Nephron (organoid): Measurements from ENCODE around the gene MAD1L1.
"Not testable (repeated sequence)": the region's sequence is repeated elsewhere in the genome, so short reads cannot be mapped to it uniquely, and the experiment has no call there.

Experiments used
- H3K27ac Mint-ChIP-seq, 3 experiments: 2 replicates each; pipeline ENCODE4 v1.8.0; 2020; ENCODE audit warnings: mixed read lengths in 3 of 3, mild to moderate bottlenecking in 2 of 3, moderate library complexity in 1 of 3
- H3K27me3 Mint-ChIP-seq: 2 replicates; pipeline ENCODE4 v1.8.0; 2021; ENCODE audit warnings: low read depth, mild to moderate bottlenecking, moderate library complexity, mixed read lengths
- H3K36me3 Mint-ChIP-seq: 2 replicates; pipeline ENCODE4 v1.8.0; 2020; ENCODE audit warnings: low read depth, mixed read lengths
- H3K4me1 Mint-ChIP-seq: 2 replicates; pipeline ENCODE4 v1.8.0; 2020; ENCODE audit warnings: mixed read lengths
- H3K4me3 Mint-ChIP-seq, 3 experiments: 2 replicates each; pipeline ENCODE4 v1.8.0; 2020; ENCODE audit warnings: mild to moderate bottlenecking in 3 of 3, mixed read lengths in 3 of 3, moderate library complexity in 2 of 3
- H3K9me3 Mint-ChIP-seq: 2 replicates; pipeline ENCODE4 v1.8.0; 2020; ENCODE audit warnings: mixed read lengths
- TF ChIP-seq, protein P1 (sequence below), 3 experiments: fragments of 200-600 bp; sonication (generic); IDR thresholded peaks; one replicate each; pipeline ENCODE4 v1.5.0; 2021; ENCODE audit warnings: antibody characterized with exemption in 3 of 3; ENCODE audit not compliant: unreplicated experiment in 3 of 3

Gene MAD1L1

DNA sequence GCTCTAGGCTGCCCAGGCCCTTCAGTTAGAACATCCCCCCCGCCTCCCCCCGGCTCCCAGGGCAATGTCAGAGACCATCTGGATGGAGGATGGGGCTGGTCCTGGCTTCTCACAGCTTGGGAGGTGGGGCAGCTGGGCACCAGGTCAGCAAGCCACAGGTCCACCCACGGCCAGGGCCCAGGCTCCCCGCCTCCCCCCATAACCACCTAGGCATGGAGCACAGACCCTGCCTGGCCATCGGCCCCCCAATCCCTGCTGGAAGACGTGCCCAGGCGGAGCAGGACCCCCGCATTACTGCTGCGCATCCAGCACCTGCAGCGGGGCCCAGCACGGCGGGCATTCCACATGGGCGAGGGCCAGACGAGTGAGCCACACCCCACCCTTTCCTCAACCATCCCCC is 393.0 kb downstream of the MAD1L1 start:
- peaks cover 16% of the 10 kb centered on the region for H3K36me3 Mint-ChIP-seq
- peaks cover 12% of the 10 kb centered on the region for H3K9me3 Mint-ChIP-seq
- TF ChIP-seq, protein P1, sequence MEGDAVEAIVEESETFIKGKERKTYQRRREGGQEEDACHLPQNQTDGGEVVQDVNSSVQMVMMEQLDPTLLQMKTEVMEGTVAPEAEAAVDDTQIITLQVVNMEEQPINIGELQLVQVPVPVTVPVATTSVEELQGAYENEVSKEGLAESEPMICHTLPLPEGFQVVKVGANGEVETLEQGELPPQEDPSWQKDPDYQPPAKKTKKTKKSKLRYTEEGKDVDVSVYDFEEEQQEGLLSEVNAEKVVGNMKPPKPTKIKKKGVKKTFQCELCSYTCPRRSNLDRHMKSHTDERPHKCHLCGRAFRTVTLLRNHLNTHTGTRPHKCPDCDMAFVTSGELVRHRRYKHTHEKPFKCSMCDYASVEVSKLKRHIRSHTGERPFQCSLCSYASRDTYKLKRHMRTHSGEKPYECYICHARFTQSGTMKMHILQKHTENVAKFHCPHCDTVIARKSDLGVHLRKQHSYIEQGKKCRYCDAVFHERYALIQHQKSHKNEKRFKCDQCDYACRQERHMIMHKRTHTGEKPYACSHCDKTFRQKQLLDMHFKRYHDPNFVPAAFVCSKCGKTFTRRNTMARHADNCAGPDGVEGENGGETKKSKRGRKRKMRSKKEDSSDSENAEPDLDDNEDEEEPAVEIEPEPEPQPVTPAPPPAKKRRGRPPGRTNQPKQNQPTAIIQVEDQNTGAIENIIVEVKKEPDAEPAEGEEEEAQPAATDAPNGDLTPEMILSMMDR (IDR thresholded peaks at IDR 0.05; ENCODE audit: unreplicated experiment in 3 of 3) = no peak
- peaks cover 9% of the 10 kb centered on the region for H3K27me3 Mint-ChIP-seq
- H3K4me3 Mint-ChIP-seq = no peak overlapping the region
- no peak overlapping the region for H3K27ac Mint-ChIP-seq
- H3K4me1 Mint-ChIP-seq = peaks cover 21% of the 10 kb centered on the region

DNA sequence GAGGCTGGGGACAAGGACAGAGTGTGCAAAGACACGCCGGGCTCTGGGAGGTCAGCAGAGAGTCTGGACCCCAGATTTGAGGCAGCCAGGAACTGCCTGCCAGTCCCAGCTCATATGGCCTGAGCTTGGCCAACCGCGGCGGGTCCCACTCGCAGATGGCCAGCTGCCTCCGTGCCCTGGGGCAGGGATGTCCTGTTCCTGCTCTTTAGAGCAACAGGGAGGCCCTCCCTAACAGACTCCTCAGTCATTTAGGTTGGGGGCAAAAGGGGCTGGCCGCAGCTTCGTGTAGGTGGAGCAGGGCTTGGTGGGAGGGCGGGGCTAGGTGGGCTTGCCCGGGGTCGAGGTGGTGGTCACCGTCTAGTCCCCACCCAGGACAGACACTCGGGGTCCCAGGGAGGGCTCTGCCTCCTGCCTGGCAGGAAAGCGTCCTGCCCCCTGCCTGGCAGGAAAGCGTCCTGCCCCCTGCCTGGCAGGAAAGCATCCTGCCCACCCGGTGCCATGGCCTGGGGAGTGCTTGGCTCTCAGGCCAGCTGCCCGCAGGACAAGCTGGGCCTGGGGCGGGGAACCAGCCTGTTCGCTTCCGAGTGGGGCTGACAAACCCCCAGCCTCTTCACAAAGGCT is 393.7 kb downstream of the MAD1L1 start:
- peaks cover 19% of the 10 kb centered on the region for H3K36me3 Mint-ChIP-seq
- not testable (repeated sequence) for H3K4me3 Mint-ChIP-seq, H3K27ac Mint-ChIP-seq, H3K27me3 Mint-ChIP-seq
- peaks cover 15% of the 10 kb centered on the region for H3K9me3 Mint-ChIP-seq
- H3K4me1 Mint-ChIP-seq = peaks cover 21% of the 10 kb centered on the region

DNA sequence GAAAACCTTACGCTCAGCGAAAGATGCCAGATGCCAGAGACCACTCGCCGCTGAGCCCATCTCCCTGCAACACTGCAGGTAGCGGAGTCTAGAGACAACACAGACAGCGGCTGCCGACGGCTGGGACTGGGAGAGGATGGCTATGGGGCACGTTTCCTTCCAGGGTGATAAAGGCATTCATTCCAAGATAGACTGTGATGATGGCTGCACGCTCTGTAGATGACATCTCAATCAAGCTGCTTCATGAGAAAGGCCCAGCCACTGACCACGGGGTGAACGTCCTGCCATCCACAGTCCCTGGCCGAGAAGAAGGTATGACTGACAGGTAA is 394.2 kb downstream of the MAD1L1 start:
- not testable (repeated sequence) for H3K27ac Mint-ChIP-seq, H3K27me3 Mint-ChIP-seq, H3K4me3 Mint-ChIP-seq
- Mint-ChIP-seq H3K4me1 (peaks cover 18% of the 10 kb centered on the region), H3K9me3 (peaks cover 18% of the 10 kb centered on the region), H3K36me3 (peaks cover 21% of the 10 kb centered on the region)

DNA sequence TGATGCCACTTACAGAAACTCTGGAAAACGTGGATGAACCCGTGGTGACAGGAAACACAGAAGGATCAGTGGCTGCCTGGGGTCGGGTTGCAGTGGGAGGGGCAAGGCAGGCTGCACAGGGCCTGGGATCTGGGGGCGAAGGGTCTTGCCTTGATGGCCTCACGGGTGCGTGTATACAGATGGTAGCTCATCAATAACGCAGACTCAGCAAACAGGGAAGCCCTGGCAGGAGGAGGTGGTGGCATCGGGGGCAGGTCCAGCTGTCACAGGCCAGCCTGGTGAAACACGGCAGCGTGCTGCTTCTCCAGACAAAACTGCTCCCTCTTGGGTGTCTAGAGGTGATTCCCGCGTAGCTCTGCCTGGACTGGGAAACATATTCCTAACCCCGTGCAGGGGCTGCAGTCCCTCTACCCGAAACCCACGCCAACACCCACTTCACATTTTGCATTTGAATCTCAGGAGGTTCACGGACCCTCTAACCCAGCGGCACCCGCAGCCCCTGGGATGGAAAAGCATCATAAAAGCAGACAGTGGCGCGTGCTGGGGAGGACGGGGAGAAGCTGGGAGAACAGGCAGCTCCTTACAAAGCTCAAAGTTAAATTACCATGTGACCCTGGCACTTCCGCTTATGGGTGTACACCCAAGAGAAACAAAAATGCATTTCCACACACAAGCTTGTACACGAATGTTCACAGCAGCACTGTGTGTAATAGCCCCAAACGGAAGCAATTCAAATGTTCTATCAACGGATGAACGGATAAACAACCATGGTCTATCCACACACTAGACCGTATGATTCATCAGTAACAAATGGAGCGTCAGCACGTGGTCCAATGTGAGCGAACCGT is 394.8 kb downstream of the MAD1L1 start:
- not testable (repeated sequence) for H3K27ac Mint-ChIP-seq, H3K27me3 Mint-ChIP-seq, H3K4me3 Mint-ChIP-seq
- Mint-ChIP-seq H3K9me3 (peaks cover 23% of the 10 kb centered on the region), H3K36me3 (peaks cover 27% of the 10 kb centered on the region), H3K4me1 (peaks cover 12% of the 10 kb centered on the region)

DNA sequence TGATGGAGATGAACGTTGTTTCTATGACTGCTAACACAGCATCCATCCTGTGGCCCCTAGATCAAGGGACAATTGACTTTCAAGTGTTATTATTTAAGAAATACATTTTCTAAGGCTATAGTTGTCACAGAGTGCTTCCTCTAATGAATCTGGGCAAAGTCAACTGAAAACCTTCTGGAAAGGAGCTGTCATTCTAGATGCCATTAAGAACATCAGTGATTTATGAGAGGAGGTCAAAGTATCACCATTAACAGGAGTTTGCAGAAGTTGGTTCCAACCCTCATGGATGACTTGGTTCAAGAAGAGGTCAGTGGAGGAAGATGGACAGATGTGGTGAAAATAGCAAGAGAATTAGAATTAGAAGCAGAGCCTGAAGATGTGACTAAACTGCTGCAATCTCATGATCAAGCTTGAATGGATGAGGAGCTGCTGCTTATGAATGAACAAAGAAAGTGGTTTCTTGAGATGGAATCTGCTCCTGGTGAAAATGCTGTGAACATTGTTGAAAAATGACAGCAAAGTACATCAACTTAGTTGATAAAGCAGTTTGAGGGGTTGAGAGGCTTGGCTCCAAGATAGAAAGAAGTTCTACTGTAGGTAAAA is 400.7 kb downstream of the MAD1L1 start:
- not testable (repeated sequence) for H3K4me1 Mint-ChIP-seq, H3K4me3 Mint-ChIP-seq, H3K27me3 Mint-ChIP-seq, H3K27ac Mint-ChIP-seq
- Mint-ChIP-seq H3K9me3 (peaks cover 52% of the 10 kb centered on the region), H3K36me3 (peaks cover 45% of the 10 kb centered on the region)

DNA sequence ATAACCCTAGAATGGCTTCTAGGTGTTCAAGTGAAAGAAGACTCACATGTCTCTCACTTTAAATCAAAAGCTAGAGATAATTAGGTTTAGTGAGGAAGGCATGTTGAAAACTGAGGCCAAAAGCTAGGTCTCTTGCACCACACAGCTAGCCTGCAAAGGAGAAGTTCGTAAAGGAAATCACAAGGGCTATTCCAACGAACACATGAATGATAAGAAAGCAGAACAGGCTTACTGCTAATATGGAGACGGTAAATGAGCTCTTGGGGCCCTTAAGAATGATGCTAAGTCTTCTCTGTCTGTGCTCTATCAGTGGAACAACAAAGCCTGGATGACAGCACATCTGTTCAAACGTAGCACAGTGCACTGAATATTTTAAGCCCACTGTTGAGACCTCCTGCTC is 401.3 kb downstream of the MAD1L1 start:
- not testable (repeated sequence) for H3K4me3 Mint-ChIP-seq, H3K27ac Mint-ChIP-seq, H3K27me3 Mint-ChIP-seq, H3K4me1 Mint-ChIP-seq
- H3K9me3 Mint-ChIP-seq = peaks cover 48% of the 10 kb centered on the region
- H3K36me3 Mint-ChIP-seq = peaks cover 44% of the 10 kb centered on the region

GRCh38 chr7:1829668-1830067 is 403.1 kb downstream of the MAD1L1 start:
- not testable (repeated sequence) for H3K27ac Mint-ChIP-seq, H3K27me3 Mint-ChIP-seq, H3K4me3 Mint-ChIP-seq, H3K4me1 Mint-ChIP-seq
- Mint-ChIP-seq H3K36me3 (peaks cover 36% of the 10 kb centered on the region), H3K9me3 (peaks cover 40% of the 10 kb centered on the region)

DNA sequence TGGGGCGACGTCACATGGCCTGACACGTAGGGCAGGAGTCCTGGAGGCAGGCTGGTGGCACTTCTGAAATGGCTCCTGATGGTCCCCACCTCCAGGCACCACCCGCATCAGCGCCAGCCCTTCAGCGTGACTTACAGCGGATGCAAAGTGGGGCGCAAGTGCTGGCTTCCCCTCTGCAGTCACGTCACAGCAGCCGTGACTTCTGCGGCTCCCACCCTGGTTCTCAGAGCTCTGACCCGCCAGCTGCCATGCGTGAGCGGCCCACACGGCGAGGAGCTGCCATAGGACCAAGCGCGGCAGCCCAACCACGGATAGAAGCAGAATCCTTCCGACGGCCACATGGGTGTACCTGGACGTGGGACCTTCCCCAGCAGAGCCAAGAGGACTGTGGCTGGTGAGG is 403.6 kb downstream of the MAD1L1 start:
- no peaks in the 10 kb centered on the region for H3K27me3 Mint-ChIP-seq
- H3K36me3 Mint-ChIP-seq = peaks cover 33% of the 10 kb centered on the region
- TF ChIP-seq, protein P1 (IDR thresholded peaks at IDR 0.05; ENCODE audit: unreplicated experiment in 3 of 3) = no peak
- no peaks in the 10 kb centered on the region for H3K4me1 Mint-ChIP-seq
- peaks cover 38% of the 10 kb centered on the region for H3K9me3 Mint-ChIP-seq
- no peak overlapping the region for H3K27ac Mint-ChIP-seq
- no peak overlapping the region for H3K4me3 Mint-ChIP-seq

DNA sequence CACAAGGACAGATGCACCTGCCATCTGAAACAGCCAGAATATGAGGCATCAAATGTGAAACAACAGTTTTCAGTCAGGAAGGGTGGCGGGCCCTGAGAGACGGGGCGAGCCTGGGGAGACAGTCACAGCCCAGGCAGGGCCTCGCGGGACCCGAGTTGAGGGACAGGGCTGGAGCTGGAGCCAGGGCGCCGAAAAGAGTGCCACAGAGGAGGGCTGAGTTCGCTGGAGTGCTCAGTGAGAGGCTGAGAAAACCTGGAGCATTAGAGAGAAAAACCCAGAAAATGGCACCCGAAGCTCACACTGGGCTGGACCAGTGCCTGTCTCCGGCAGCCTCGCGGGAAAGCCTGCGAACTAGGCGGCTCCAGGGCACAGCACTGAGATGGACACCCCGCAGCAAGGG is 404.6 kb downstream of the MAD1L1 start:
- H3K27ac Mint-ChIP-seq, H3K4me3 Mint-ChIP-seq, H3K4me1 Mint-ChIP-seq, H3K27me3 Mint-ChIP-seq: not testable (repeated sequence)
- H3K9me3 Mint-ChIP-seq = peaks cover 32% of the 10 kb centered on the region
- peaks cover 27% of the 10 kb centered on the region for H3K36me3 Mint-ChIP-seq

DNA sequence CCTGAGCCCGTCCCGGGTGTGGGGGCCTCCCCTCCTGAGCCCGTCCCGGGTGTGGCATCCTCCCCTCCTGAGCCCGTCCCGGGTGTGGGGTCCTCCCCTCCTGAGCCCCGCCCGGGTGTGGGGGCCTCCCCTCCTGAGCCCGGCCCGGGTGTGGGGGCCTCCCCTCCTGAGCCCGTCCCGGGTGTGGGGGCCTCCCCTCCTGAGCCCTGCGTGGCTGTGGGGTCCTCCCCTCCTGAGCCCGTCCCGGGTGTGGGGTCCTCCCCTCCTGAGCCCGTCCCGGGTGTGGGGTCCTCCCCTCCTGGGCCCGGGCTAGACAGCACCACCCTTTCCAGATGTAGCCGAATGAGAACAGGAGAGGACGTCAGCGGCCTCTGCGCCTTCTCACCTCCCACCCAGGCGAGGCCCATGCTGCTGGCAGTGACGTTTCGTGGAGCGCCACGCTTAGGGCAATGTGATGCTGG is 405.2 kb downstream of the MAD1L1 start:
- Mint-ChIP-seq H3K36me3 (peaks cover 23% of the 10 kb centered on the region), H3K9me3 (peaks cover 28% of the 10 kb centered on the region)
- H3K4me3 Mint-ChIP-seq, H3K4me1 Mint-ChIP-seq, H3K27me3 Mint-ChIP-seq, H3K27ac Mint-ChIP-seq: not testable (repeated sequence)

GRCh38 chr7:1826931-1827330 is 405.8 kb downstream of the MAD1L1 start:
- peaks cover 20% of the 10 kb centered on the region for H3K36me3 Mint-ChIP-seq
- H3K4me3 Mint-ChIP-seq, H3K27me3 Mint-ChIP-seq, H3K4me1 Mint-ChIP-seq, H3K27ac Mint-ChIP-seq: not testable (repeated sequence)
- peaks cover 26% of the 10 kb centered on the region for H3K9me3 Mint-ChIP-seq
